Measurements from ENCODE around the gene KRTAP10-3.
"Not testable (repeated sequence)": the region's sequence is repeated elsewhere in the genome, so short reads cannot be mapped to it uniquely, and the experiment has no call there.

Gene KRTAP10-3

DNA sequence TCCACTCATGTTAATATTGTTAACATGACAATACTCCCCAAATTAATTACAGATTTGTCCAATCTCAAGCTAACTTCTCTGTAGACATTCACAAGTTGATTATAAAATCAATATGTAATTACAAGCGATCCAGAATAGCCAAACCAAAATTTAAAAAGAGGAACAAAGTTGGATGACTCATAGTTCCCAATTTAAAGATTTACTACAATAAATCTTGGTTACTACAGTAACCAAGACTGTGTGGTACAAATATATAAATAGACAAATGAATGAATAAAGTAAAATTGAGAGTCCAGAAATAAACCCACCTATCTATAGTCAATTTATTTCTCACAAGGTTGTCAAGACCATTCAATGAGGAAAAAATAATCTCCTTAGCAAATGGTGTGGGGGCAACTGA, 7.8 kb upstream of the KRTAP10-3 start:
- no peak for TF ChIP-seq CTCF (IDR thresholded peaks at IDR 0.05; ENCODE audit: low read depth, low read length)
- DNase-seq (ENCODE audit: low read depth in 2 of 2) = no peak
- no peak overlapping the region for H3K4me3 ChIP-seq (replicated peaks in 1 of 2; ENCODE audit: low read depth in 2 of 2, low read length in 2 of 2)

DNA sequence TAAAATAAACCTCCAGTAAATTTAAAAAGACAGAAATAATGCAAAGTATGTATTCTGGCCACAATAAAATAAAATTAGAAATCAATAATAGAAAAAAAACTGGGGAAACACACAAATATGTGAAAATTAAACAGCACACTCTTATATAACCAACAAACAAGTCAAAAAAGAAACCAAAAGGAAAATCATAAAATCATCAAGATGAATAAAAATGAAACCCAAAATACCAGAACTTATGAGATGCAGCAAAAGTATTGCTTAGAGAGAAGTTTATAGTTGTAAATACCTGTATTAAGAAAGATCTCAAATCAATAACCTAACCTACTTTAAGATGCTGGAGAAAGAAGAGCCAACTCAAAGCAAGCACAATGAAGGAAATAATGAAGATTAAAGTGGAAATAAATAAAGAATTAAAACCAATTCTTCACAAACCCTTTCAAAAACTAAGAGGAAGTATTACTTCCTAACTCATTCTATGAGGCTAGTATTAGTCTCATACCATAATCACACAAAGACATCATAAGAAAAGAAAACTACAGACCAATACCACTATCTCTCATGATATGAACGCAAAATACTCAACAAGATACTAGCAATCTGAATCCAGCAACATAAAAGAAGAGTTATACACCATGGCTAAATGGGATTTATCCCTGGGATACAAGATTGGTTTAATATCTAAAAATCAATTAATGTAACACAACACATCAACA, 6.4 kb upstream of the KRTAP10-3 start:
- TF ChIP-seq CTCF (IDR thresholded peaks at IDR 0.05; ENCODE audit: low read depth, low read length) = no peak
- H3K4me3 ChIP-seq (replicated peaks in 1 of 2; ENCODE audit: low read depth in 2 of 2, low read length in 2 of 2) = no peak overlapping the region
- no peak for DNase-seq (ENCODE audit: low read depth in 2 of 2)

- no peak overlapping the region for H3K4me3 ChIP-seq (replicated peaks in 1 of 2; ENCODE audit: low read depth in 2 of 2, low read length in 2 of 2)
- TF ChIP-seq CTCF (IDR thresholded peaks at IDR 0.05; ENCODE audit: low read depth, low read length) = no peak
- no peak for DNase-seq (ENCODE audit: low read depth in 2 of 2)
Observed at GRCh38 chr21:44564099-44564498, 5.5 kb upstream of the KRTAP10-3 start.

- H3K4me3 ChIP-seq (replicated peaks in 1 of 2; ENCODE audit: low read depth in 2 of 2, low read length in 2 of 2); DNase-seq (ENCODE audit: low read depth in 2 of 2): not testable (repeated sequence)
Observed at GRCh38 chr21:44558329-44558675, 293 bp downstream of the KRTAP10-3 start.

- no peak for TF ChIP-seq CTCF (IDR thresholded peaks at IDR 0.05; ENCODE audit: low read depth, low read length)
- DNase-seq (ENCODE audit: low read depth in 2 of 2) = no peak
- H3K4me3 ChIP-seq (replicated peaks in 1 of 2; ENCODE audit: low read depth in 2 of 2, low read length in 2 of 2) = no peak overlapping the region
Observed at GRCh38 chr21:44557491-44558328, 885 bp downstream of the KRTAP10-3 start.

DNA sequence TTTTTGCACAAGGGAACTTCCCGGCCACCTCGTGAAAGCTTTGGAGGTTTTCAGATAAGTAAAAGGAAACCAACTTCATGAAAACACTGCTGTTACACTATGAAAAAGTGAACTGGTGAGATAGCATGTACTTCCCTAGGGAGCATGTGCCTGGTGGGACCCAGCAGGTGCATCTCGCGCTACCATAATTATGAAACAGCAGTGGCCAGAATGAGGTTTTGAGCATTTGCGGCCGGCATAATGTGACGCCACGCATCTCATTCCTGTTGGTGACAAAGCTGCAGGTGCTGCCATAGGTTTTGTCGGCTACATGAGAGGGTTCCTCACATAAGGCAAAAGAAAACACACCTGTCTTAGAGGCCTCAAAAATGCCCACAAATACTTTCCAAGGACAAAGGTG, 1.7 kb downstream of the KRTAP10-3 start:
- no peak for DNase-seq (ENCODE audit: low read depth in 2 of 2)
- no peak overlapping the region for H3K4me3 ChIP-seq (replicated peaks in 1 of 2; ENCODE audit: low read depth in 2 of 2, low read length in 2 of 2)
- no peak for TF ChIP-seq CTCF (IDR thresholded peaks at IDR 0.05; ENCODE audit: low read depth, low read length)

- H3K4me3 ChIP-seq (replicated peaks in 1 of 2; ENCODE audit: low read depth in 2 of 2, low read length in 2 of 2) = no peak overlapping the region
- no peak for TF ChIP-seq CTCF (IDR thresholded peaks at IDR 0.05; ENCODE audit: low read depth, low read length)
- DNase-seq (ENCODE audit: low read depth in 2 of 2) = no peak
Observed at GRCh38 chr21:44555200-44555875, 3.3 kb downstream of the KRTAP10-3 start.

Data from cardiac fibroblast (primary cell).